Endothelial cell of umbilical vein (primary cell): ENCODE measurements around the gene MOCS1. TPM values are rescaled to one million over a fixed set of nuclear protein-coding genes. Genes with fewer than 3 reads are reported as not detected.

Experiments
- BruUV-seq: library from RNA; stranded (reverse); fragments of 400-500 nt; replicated peaks from 2 replicates; lab custom pipeline; 2021; lab: Mats Ljungman, UMichigan
- CTCF ChIA-PET: fragments of 300-600, 350-600 bp; sonication (Branson Sonifier 250); formaldehyde crosslinking; loops from one replicate; lab custom pipeline; 2021; ENCODE audit warnings: antibody characterized with exemption, inconsistent platforms; lab: Charles Lee
- POLR2A ChIA-PET: fragments of 300-600, 350-600 bp; sonication (Branson Sonifier 250); formaldehyde crosslinking; loops from one replicate; lab custom pipeline; 2021; ENCODE audit warnings: antibody characterized with exemption, inconsistent platforms; lab: Charles Lee
- DNase-seq: peaks from one replicate; pipeline ENCODE4 v3.0.0-alpha.2; 2011; ENCODE audit warnings: low read depth, low spot score
- FAIRE-seq: peaks from 2 replicates; lab custom pipeline; 2011; peaks lifted over from hg19 to GRCh38; lab: Jason Lieb, UNC
- H2AFZ ChIP-seq: 2 replicates; pipeline ENCODE4 v1.6.0; 2012; ENCODE audit warnings: low read depth, low read length, control low read depth, inconsistent platforms
- H3K27ac ChIP-seq: 2 replicates; pipeline ENCODE4 v1.5.1; 2011; ENCODE audit warnings: low read depth, mild to moderate bottlenecking, control low read depth, low read length, moderate library complexity; ENCODE audit not compliant: insufficient read depth
- H3K27me3 ChIP-seq, 2 experiments: 2 replicates each; pipeline versions ENCODE4 v1.6.0 to v1.6.1; 2011; ENCODE audit warnings: low read length in 2 of 2, mixed read lengths in 1 of 2; ENCODE audit not compliant: control insufficient read depth in 2 of 2, insufficient read depth in 2 of 2
- H3K36me3 ChIP-seq, 2 experiments: 2 replicates in 1 of 2; 3 replicates in 1 of 2; pipeline ENCODE4 v1.5.1; 2011; ENCODE audit warnings: low read length in 2 of 2, mild to moderate bottlenecking in 1 of 2, moderate library complexity in 1 of 2; ENCODE audit not compliant: control insufficient read depth in 2 of 2, insufficient read depth in 2 of 2; ENCODE audit errors: extremely low read depth in 1 of 2
- H3K4me1 ChIP-seq: 3 replicates; pipeline ENCODE4 v1.5.1; 2011; ENCODE audit warnings: mild to moderate bottlenecking, low read length; ENCODE audit not compliant: control insufficient read depth, insufficient read depth; ENCODE audit errors: extremely low read depth
- H3K4me2 ChIP-seq: 2 replicates; pipeline ENCODE4 v1.6.1; 2011; ENCODE audit warnings: low read length, control low read depth, mixed read lengths; ENCODE audit not compliant: insufficient read depth
- H3K4me3 ChIP-seq, 3 experiments: fragments of 200-600 bp in 1 of 3; sonication (generic), shearing (Covaris generic) in 1 of 3; replicated peaks in 1 of 3; 2 replicates each; pipeline ENCODE4 v1.5.1; 2011 to 2016; ENCODE audit warnings: control low read depth in 3 of 3, low read length in 3 of 3, mild to moderate bottlenecking in 2 of 3, inconsistent platforms in 1 of 3, low read depth in 1 of 3, moderate library complexity in 1 of 3; ENCODE audit not compliant: insufficient read depth in 1 of 3
- H3K79me2 ChIP-seq: 2 replicates; pipeline ENCODE4 v1.6.0; 2012; ENCODE audit warnings: low read length, inconsistent platforms; ENCODE audit not compliant: control insufficient read depth, insufficient read depth
- H3K9ac ChIP-seq: replicated peaks from 2 replicates; pipeline ENCODE3; 2011; ENCODE audit warnings: low read length, control low read depth; ENCODE audit not compliant: insufficient read depth; ENCODE audit errors: extremely low read depth
- H3K9me1 ChIP-seq: replicated peaks from 3 replicates; pipeline ENCODE4 v1.6.0; 2011; ENCODE audit warnings: mild to moderate bottlenecking, low read length; ENCODE audit not compliant: control insufficient read depth, insufficient read depth; ENCODE audit errors: extremely low read depth
- H3K9me3 ChIP-seq: replicated peaks from 2 replicates; pipeline ENCODE4 v1.5.1; 2012; ENCODE audit warnings: low read length, inconsistent platforms; ENCODE audit not compliant: control insufficient read depth, insufficient read depth
- H4K20me1 ChIP-seq: replicated peaks from 2 replicates; pipeline ENCODE3; 2011; ENCODE audit warnings: mild to moderate bottlenecking, low read length; ENCODE audit not compliant: control insufficient read depth, insufficient read depth; ENCODE audit errors: extremely low read depth
- EZH2 ChIP-seq: IDR thresholded peaks from 2 replicates; pipeline ENCODE4 v1.6.1; 2012; ENCODE audit warnings: borderline replicate concordance, low read depth, mild to moderate bottlenecking, moderate library complexity, low read length, inconsistent platforms; ENCODE audit not compliant: severe bottlenecking
- FOS ChIP-seq: IDR thresholded peaks from 2 replicates; pipeline ENCODE4 v1.6.1; 2011; ENCODE audit warnings: mild to moderate bottlenecking, low read length, moderate library complexity, borderline replicate concordance; ENCODE audit not compliant: insufficient read depth
- GATA2 ChIP-seq: IDR thresholded peaks from 2 replicates; pipeline ENCODE4 v1.7.0; 2011; ENCODE audit warnings: low read depth, mild to moderate bottlenecking, moderate library complexity, mixed read lengths, low read length; ENCODE audit not compliant: insufficient read length, insufficient read depth
- JUN ChIP-seq: IDR thresholded peaks from 2 replicates; pipeline ENCODE4 v1.6.1; 2011; ENCODE audit warnings: borderline replicate concordance, low read depth; ENCODE audit not compliant: insufficient read length, insufficient read depth
- MYC ChIP-seq: IDR thresholded peaks from one replicate; pipeline ENCODE4 v1.6.1; 2011; ENCODE audit warnings: mild to moderate bottlenecking, low read depth, low read length
- POLR2A ChIP-seq: IDR thresholded peaks from 2 replicates; pipeline ENCODE4 v1.6.1; 2012; ENCODE audit warnings: low read depth, mild to moderate bottlenecking, control low read depth, low read length
- POLR2AphosphoS5 ChIP-seq: IDR thresholded peaks from 2 replicates; pipeline ENCODE4 v1.6.1; 2012; ENCODE audit warnings: low read depth, mild to moderate bottlenecking, control low read depth, low read length, moderate library complexity; ENCODE audit not compliant: insufficient read depth
- dilution Hi-C: fragments of 300-500 bp; cut with MboI; formaldehyde crosslinking; loops from one replicate; pipeline ENCODE4 v1.15.0; 2019; ENCODE audit warnings: low sequenced_read_pairs; ENCODE audit not compliant: extremely low pct_ligation_motif_present
- intact Hi-C: fragments of 100-400 bp; cut with micrococcal nuclease; formaldehyde crosslinking; loops from one replicate; pipeline ENCODE4 v1.10.0; 2022
- polyA plus RNA-seq, 4 experiments: library from polyadenylated mRNA; depleted of rRNA in 3 of 4; stranded (reverse) in 3 of 4; unstranded in 1 of 4; fragments of >200 nt; gene quantifications; 2 replicates each; pipeline versions ENCODE4 v1.2.1 to v1.2.3, GENCODE V29; 2011 to 2012; ENCODE audit warnings: missing spikeins in 1 of 4
- total RNA-seq: library from RNA; stranded (reverse); gene quantifications from 2 replicates; pipeline ENCODE4 v1.2.3, GENCODE V29; 2021
- TF ChIP-seq, protein P1 (sequence below): IDR thresholded peaks from 2 replicates; pipeline ENCODE4 v1.6.1; 2011; ENCODE audit not compliant: insufficient read depth, insufficient read length
- TF ChIP-seq, protein P2 (sequence below), 2 donors: IDR thresholded peaks; 1 replicate in 1 of 2; 2 replicates in 1 of 2; pipeline ENCODE4 v1.5.1; 2011; ENCODE audit warnings: low read length in 2 of 2, mild to moderate bottlenecking in 2 of 2, moderate library complexity in 2 of 2, control low read depth in 1 of 2, inconsistent platforms in 1 of 2, low read depth in 1 of 2; ENCODE audit not compliant: insufficient read depth in 1 of 2; ENCODE audit errors: extremely low read depth in 1 of 2

The MOCS1 gene
- total and polyA plus RNA-seq, 2 donors (not counting 3 experiments of a cell fraction or from before 2014, with no cell fraction given): 8.3 to 12.8 TPM

DNA sequence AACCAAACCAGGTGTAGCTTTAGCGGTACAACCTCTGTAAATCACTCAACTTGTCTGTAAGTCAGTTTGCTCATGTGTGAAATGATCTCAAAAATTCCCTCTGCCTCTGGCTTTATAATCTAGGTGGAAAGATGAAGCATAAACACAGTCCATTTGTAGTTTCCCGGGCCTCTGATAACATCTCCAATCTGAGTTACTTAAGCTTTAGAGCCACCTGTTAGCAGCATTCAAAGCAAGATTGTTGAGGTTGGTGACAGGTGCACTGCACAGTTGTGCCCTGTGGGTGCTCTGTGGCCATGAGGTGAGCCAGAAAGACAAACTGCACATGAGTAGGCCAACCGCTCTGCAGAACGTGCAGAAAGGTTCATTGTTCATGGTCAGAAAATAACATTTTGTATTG is 53.7 kb downstream of the MOCS1 start:
- TF ChIP-seq POLR2AphosphoS5: no peak
- no peak for TF ChIP-seq MYC
- TF ChIP-seq, protein P1, sequence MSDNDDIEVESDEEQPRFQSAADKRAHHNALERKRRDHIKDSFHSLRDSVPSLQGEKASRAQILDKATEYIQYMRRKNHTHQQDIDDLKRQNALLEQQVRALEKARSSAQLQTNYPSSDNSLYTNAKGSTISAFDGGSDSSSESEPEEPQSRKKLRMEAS: no peak
- TF ChIP-seq FOS: no peak
- TF ChIP-seq, protein P2, sequence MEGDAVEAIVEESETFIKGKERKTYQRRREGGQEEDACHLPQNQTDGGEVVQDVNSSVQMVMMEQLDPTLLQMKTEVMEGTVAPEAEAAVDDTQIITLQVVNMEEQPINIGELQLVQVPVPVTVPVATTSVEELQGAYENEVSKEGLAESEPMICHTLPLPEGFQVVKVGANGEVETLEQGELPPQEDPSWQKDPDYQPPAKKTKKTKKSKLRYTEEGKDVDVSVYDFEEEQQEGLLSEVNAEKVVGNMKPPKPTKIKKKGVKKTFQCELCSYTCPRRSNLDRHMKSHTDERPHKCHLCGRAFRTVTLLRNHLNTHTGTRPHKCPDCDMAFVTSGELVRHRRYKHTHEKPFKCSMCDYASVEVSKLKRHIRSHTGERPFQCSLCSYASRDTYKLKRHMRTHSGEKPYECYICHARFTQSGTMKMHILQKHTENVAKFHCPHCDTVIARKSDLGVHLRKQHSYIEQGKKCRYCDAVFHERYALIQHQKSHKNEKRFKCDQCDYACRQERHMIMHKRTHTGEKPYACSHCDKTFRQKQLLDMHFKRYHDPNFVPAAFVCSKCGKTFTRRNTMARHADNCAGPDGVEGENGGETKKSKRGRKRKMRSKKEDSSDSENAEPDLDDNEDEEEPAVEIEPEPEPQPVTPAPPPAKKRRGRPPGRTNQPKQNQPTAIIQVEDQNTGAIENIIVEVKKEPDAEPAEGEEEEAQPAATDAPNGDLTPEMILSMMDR (IDR thresholded peaks at IDR 0.05; ENCODE audit: extremely low read depth in 1 of 2, insufficient read depth in 1 of 2, low read depth in 1 of 2, low read length in 2 of 2): no peak
- no peak for TF ChIP-seq JUN
- no peak for TF ChIP-seq EZH2
- no peak for TF ChIP-seq GATA2
- TF ChIP-seq POLR2A: no peak
- dilution Hi-C loops (no loop called here), intact Hi-C loops (loop anchor here (10.0 kb wide), 2 partner anchors 156 to 1114 kb away; partner anchors contain the start of gene KIF6)
- no peaks in the 10 kb centered on the region for H3K79me2 ChIP-seq
- H3K9me1 ChIP-seq: no peaks in the 10 kb centered on the region
- no TSS peak for BruUV-seq
- H3K4me3 ChIP-seq: no peak overlapping the region
- CTCF ChIA-PET: interaction anchor here (4.7 kb wide), 1 partner anchor 15 kb away, joined by 47 read pairs; no protein-coding TSS in a partner anchor
- no peak overlapping the region for H2AFZ ChIP-seq
- H3K4me1 ChIP-seq: peaks cover 13% of the 10 kb centered on the region
- peaks cover 0 to 5% of the 10 kb centered on the region in 2 experiments for H3K27me3 ChIP-seq
- no peak overlapping the region for H3K9ac ChIP-seq
- no peaks in the 10 kb centered on the region for H3K9me3 ChIP-seq
- no peaks in the 10 kb centered on the region for H3K36me3 ChIP-seq
- no peak overlapping the region for H3K4me2 ChIP-seq
- FAIRE-seq: no peak
- H4K20me1 ChIP-seq: no peaks in the 10 kb centered on the region
- H3K27ac ChIP-seq: no peak overlapping the region
- no peak for DNase-seq
- POLR2A ChIA-PET: no interaction called here
